Activated CD4-positive, alpha-beta T cell treated with anti-CD3 and anti-CD28 coated beads for 36 hours (primary cell): ENCODE data around the gene PLA2G4C. TPM values are rescaled to one million over a fixed set of nuclear protein-coding genes. Genes with fewer than 3 reads are reported as not detected.
A peak's percentile ranks its signal among the peaks of the same experiment; 100 is the strongest.
"Not testable (repeated sequence)": the region's sequence is repeated elsewhere in the genome, so short reads cannot be mapped to it uniquely, and the experiment has no call there.

ENCODE experiments used
- ATAC-seq: fragments of 200-7000 bp; cut with Tn5 transposase; one replicate; pipeline ENCODE4 v1.10.0; 2021; ENCODE audit warnings: mild to moderate bottlenecking, moderate library complexity
- CTCF ChIA-PET: fragments of 350-600 bp; sonication (Branson Sonifier 250); formaldehyde crosslinking; loops from one replicate; lab custom pipeline; 2021; ENCODE audit warnings: antibody characterized with exemption; lab: Charles Lee
- POLR2A ChIA-PET: fragments of 350-600 bp; sonication (Branson Sonifier 250); formaldehyde crosslinking; loops from one replicate; lab custom pipeline; 2021; ENCODE audit warnings: antibody characterized with exemption, inconsistent platforms; lab: Charles Lee
- DNase-seq: peaks from one replicate; pipeline ENCODE4 v3.0.0-alpha.2; 2020
- H3K27ac Mint-ChIP-seq: one replicate; pipeline ENCODE4 v1.8.0; 2021; ENCODE audit warnings: mixed read lengths
- H3K27me3 Mint-ChIP-seq: one replicate; pipeline ENCODE4 v1.8.0; 2021; ENCODE audit warnings: mixed read lengths
- H3K36me3 Mint-ChIP-seq: one replicate; pipeline ENCODE4 v1.8.0; 2021; ENCODE audit warnings: low read depth, mixed read lengths
- H3K4me1 Mint-ChIP-seq: one replicate; pipeline ENCODE4 v1.8.0; 2021; ENCODE audit warnings: mixed read lengths
- H3K4me3 Mint-ChIP-seq: one replicate; pipeline ENCODE4 v1.8.0; 2021; ENCODE audit warnings: mild to moderate bottlenecking, moderate library complexity, mixed read lengths
- H3K9me3 Mint-ChIP-seq: one replicate; pipeline ENCODE4 v1.8.0; 2021; ENCODE audit warnings: low read depth, mixed read lengths
- intact Hi-C, 2 experiments: fragments of 100-400 bp; cut with DNase I in 1 of 2; cut with micrococcal nuclease in 1 of 2; formaldehyde crosslinking; loops; one replicate each; pipeline versions ENCODE4 v1.14.2 to v1.15.1; 2022 to 2024; cut with DNase I, micrococcal nuclease
- total RNA-seq, 2 experiments: library from RNA; stranded (reverse); gene quantifications; one replicate each; pipeline ENCODE4 v1.2.3, GENCODE V29; 2021

PLA2G4C gene
- total RNA-seq, 2 experiments from 2014 or later, result 11.5 to 12.4 TPM

DNA sequence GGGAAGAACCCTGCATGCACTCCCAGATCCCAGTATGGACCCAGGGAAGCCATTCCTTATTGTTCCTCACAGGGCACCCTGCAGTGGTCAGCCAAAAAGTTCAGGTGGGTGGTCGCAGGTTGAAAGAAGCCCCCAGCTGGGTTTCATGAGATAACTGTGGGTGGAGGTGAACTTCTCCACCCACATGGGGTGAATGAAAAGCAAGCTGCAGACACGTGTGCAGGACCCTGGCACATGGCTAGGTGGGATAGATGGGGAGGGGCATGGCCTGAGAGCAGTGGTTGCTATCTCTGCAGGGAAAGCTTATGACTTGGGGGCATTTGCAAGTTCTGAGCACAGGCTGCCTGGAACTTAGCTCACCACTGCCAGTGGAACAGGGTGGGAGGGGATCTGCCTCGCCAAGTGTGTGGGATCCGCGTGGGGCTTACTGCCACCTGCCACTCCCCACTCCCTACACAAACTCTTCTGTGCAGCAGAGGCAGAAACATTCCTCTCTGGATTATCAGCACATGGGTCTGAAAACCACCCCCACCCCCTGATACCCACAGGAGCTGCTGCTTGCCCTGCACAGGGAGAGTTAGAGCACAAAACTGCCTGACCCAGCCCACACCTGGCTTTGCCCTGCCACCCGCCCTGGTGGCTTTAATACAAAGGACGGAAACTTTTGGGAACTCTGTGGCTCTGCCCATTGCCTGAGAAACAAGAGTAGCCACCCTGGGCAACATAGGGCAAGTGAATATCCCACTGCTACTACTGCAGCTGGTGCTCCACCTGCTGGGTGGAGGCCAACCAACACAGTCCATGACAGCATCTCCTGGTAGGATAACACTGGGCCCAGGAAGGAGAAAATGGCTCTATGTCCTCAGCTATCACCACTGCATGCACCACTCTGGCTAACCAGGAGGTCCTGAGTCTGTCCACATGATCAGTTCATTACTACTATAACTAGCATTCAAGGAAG, 24.4 kb downstream of the PLA2G4C start:
- peaks cover 5% of the 10 kb centered on the region for H3K27me3 Mint-ChIP-seq
- intact Hi-C loops, result no loop called here
- no peaks in the 10 kb centered on the region for H3K36me3 Mint-ChIP-seq
- no peaks in the 10 kb centered on the region for H3K4me1 Mint-ChIP-seq
- CTCF ChIA-PET, result interaction anchor here (1.5 to 2.4 kb wide), 2 partner anchors 8 to 122 kb away, joined by 3 to 7 read pairs; no protein-coding TSS in a partner anchor
- peak; percentile 26 for DNase-seq
- no peak for ATAC-seq
- H3K27ac Mint-ChIP-seq, result no peak overlapping the region
- H3K9me3 Mint-ChIP-seq, result no peaks in the 10 kb centered on the region
- H3K4me3 Mint-ChIP-seq, result no peak overlapping the region
- POLR2A ChIA-PET, result no interaction called here

- POLR2A ChIA-PET, result no interaction called here
- CTCF ChIA-PET, result interaction anchor here (1.3 kb wide), 1 partner anchor 122 kb away, joined by 4 read pairs; no protein-coding TSS in a partner anchor
Observed at GRCh38 chr19:48085076-48085475, 25.5 kb downstream of the PLA2G4C start.

GRCh38 chr19:48081106-48081505, 29.5 kb downstream of the PLA2G4C start:
- intact Hi-C loops, result no loop called here
- DNase-seq (no peak), ATAC-seq (no peak)
- Mint-ChIP-seq H3K36me3 (no peaks in the 10 kb centered on the region), H3K4me1 (no peaks in the 10 kb centered on the region), H3K27ac (no peak overlapping the region), H3K9me3 (no peaks in the 10 kb centered on the region), H3K27me3 (peaks cover 3% of the 10 kb centered on the region), H3K4me3 (no peak overlapping the region)
- ChIA-PET POLR2A (no interaction called here), CTCF (no interaction called here)

More at GRCh38 chr19:48085076-48085475, 25.5 kb downstream of the PLA2G4C start:
- Mint-ChIP-seq H3K36me3 (no peaks in the 10 kb centered on the region), H3K4me3 (no peak overlapping the region), H3K4me1 (no peaks in the 10 kb centered on the region), H3K27ac (no peak overlapping the region), H3K9me3 (no peaks in the 10 kb centered on the region), H3K27me3 (peaks cover 2% of the 10 kb centered on the region)
- intact Hi-C loops, result no loop called here
- no peak for DNase-seq
- no peak for ATAC-seq

GRCh38 chr19:48070177-48070769, 40.3 kb downstream of the PLA2G4C start:
- H3K4me1 Mint-ChIP-seq, H3K27ac Mint-ChIP-seq, H3K36me3 Mint-ChIP-seq, H3K9me3 Mint-ChIP-seq, intact Hi-C loops, H3K4me3 Mint-ChIP-seq, H3K27me3 Mint-ChIP-seq, DNase-seq, ATAC-seq, POLR2A ChIA-PET: not testable (repeated sequence)
- CTCF ChIA-PET, result interaction anchor here (1.0 kb wide), 1 partner anchor 107 kb away, joined by 3 read pairs; no protein-coding TSS in a partner anchor

DNA sequence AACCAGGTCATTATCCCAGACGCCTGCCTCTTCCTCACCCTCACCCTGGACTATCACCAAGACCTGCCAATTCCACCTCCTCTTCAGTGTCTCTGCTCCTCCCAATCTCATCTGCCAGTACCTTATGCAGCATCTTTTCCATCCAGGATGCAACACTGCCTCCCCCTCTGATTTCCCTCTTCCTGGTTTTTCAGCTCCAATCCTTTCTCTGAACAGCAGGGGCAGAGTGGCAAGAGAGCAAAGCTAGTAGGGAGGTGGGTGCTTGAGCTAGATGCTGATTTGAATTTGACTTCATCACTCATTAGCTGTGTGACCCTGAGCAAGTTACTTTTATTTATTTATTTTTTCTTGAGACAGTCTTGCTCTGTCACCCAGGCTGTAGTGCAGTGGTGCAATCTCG, 41.2 kb downstream of the PLA2G4C start:
- Mint-ChIP-seq H3K9me3 (no peaks in the 10 kb centered on the region), H3K27me3 (no peaks in the 10 kb centered on the region), H3K4me3 (no peak overlapping the region), H3K27ac (no peak overlapping the region), H3K36me3 (peaks cover 6% of the 10 kb centered on the region), H3K4me1 (no peaks in the 10 kb centered on the region)
- ChIA-PET CTCF (interaction anchor here (1.0 kb wide), 1 partner anchor 106 kb away, joined by 3 read pairs; no protein-coding TSS in a partner anchor), POLR2A (no interaction called here)
- intact Hi-C loops, result no loop called here
- ATAC-seq (no peak), DNase-seq (no peak)

DNA sequence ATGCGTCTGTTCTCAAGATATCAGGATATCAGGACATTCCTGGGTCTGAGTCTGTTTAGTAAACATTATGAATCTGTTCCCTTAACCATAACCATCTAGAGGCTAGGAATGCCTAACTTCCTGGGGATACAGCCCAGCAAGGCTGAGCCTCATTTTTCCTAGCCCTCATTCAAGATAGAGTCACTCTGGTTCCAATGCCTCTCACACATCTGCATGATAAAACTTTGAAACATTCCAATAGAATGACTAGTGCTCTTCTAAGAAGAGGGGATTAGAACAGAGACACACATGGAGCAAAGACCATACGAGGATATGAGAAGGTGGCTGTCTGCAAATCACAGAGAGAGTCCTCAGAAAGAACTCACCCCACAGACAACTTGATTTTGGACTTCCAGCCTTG, 46.1 kb downstream of the PLA2G4C start:
- H3K27ac Mint-ChIP-seq, result no peak overlapping the region

DNA sequence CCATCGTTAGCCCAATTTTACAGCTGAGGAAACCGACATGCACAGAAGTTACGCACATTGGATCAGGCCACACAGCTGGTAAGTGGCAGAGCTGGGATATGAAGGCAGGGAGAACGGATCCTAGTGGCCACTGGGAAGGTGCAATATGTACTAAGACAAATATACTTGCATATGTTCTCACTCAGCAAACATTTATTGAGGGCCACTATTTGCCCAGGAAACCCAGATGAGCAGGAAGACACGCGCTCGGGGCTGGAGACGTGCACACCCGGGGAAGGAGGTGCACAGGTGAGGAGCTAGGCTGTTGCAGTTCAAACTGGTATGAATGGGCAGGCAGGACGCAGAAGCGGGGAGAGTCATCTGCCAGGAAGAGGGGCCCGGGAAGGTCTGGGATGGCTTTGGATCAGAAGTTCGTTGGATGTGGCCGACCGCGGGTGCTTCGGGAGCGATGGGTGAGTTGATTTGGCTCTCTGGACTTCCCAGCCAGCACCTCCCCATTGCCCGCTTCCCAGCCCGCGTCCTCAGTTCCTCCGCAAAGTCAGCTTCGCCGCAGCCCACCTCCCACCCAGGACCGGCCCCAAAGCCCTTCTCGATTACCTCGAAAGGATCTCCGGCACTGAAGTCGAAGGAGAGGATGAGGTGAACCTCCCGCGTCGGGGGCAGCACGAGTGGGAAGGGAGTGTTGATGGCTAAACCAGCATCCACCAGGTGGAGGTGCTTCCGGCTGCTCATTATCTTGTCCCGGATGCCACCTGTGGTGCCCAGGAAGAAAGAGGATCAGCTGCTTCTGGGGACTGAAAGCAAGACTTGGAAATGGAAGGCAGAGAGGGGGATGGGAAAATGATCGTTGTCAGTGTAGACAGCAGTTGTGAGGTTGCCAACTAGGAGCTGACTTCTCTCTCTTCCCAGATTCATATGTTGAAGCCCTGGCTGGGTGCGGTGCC, 48.9 kb downstream of the PLA2G4C start:
- ChIA-PET POLR2A (no interaction called here), CTCF (interaction anchor here (1.3 kb wide), 1 partner anchor 99 kb away, joined by 5 read pairs; no protein-coding TSS in a partner anchor)
- no peaks in the 10 kb centered on the region for H3K36me3 Mint-ChIP-seq
- no peak overlapping the region for H3K4me3 Mint-ChIP-seq
- no peaks in the 10 kb centered on the region for H3K27me3 Mint-ChIP-seq
- no peak overlapping the region for H3K27ac Mint-ChIP-seq
- H3K4me1 Mint-ChIP-seq, result no peaks in the 10 kb centered on the region
- intact Hi-C loops, result no loop called here
- DNase-seq (no peak), ATAC-seq (no peak)
- H3K9me3 Mint-ChIP-seq, result no peaks in the 10 kb centered on the region

More for the DNA sequence above, 46.1 kb downstream of the PLA2G4C start:
- Mint-ChIP-seq H3K9me3 (no peaks in the 10 kb centered on the region), H3K27me3 (no peaks in the 10 kb centered on the region), H3K4me1 (no peaks in the 10 kb centered on the region), H3K4me3 (no peak overlapping the region), H3K36me3 (no peaks in the 10 kb centered on the region)
- intact Hi-C loops, result no loop called here
- ChIA-PET CTCF (no interaction called here), POLR2A (no interaction called here)
- DNase-seq (no peak), ATAC-seq (no peak)

DNA sequence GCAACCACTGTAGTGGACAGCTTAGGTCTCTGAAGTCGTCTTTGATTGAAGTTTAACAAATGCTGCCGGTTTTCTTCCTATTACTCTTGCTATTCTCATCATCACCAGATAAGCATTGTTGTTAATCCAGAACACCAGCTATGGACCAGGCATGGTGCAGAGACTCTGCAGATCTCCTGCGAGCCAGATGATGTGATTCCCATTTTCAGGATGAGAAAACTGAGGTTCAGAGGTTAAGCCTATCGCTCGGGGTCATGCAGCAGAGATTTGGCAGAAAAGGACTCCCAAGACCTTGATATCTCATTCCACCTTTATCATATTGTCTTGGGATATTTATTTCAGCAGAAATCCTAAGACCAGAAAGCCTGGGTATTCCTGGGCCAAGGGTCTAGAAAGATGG, 50.2 kb downstream of the PLA2G4C start:
- no peak overlapping the region for H3K27ac Mint-ChIP-seq
- no peaks in the 10 kb centered on the region for H3K9me3 Mint-ChIP-seq
- ChIA-PET CTCF (no interaction called here), POLR2A (no interaction called here)
- intact Hi-C loops, result no loop called here
- no peaks in the 10 kb centered on the region for H3K27me3 Mint-ChIP-seq
- no peaks in the 10 kb centered on the region for H3K4me1 Mint-ChIP-seq
- no peaks in the 10 kb centered on the region for H3K36me3 Mint-ChIP-seq
- DNase-seq (no peak), ATAC-seq (no peak)
- no peak overlapping the region for H3K4me3 Mint-ChIP-seq

GRCh38 chr19:48059331-48059730, 51.3 kb downstream of the PLA2G4C start:
- Mint-ChIP-seq H3K36me3 (no peaks in the 10 kb centered on the region), H3K27ac (no peak overlapping the region), H3K27me3 (no peaks in the 10 kb centered on the region), H3K4me1 (no peaks in the 10 kb centered on the region), H3K9me3 (no peaks in the 10 kb centered on the region), H3K4me3 (no peak overlapping the region)
- DNase-seq (peak; percentile 38), ATAC-seq (no peak)
- intact Hi-C loops, result no loop called here
- POLR2A ChIA-PET, result interaction anchor here (0.6 kb wide), 2 partner anchors 199 to 207 kb away, joined by 6 to 11 read pairs; no protein-coding TSS in a partner anchor
- CTCF ChIA-PET, result interaction anchor here (0.6 kb wide), 2 partner anchors 16 to 66 kb away, joined by 3 read pairs; no protein-coding TSS in a partner anchor

DNA sequence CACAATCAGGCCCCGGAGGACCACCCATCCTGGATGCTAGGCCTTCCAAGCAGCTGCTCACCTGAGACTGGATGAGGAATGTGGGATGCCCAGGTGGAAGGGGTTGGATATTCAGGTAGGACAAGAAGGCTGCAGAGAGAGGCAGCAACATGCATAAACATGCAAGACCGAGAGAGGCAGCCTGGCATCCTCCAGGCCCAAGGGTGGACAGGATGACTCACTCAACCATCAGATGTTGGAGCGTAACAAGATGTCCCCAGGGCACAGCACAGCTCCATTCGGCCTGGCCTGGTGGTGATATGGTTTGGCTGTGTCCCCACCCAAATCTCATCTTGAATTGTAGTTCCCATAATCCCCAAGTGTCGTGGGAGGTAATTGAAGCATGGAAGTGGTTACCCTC, 56.8 kb downstream of the PLA2G4C start:
- Mint-ChIP-seq H3K27ac (no peak overlapping the region), H3K4me3 (no peak overlapping the region), H3K27me3 (no peaks in the 10 kb centered on the region), H3K36me3 (peaks cover 4% of the 10 kb centered on the region), H3K9me3 (no peaks in the 10 kb centered on the region), H3K4me1 (no peaks in the 10 kb centered on the region)
- POLR2A ChIA-PET, result no interaction called here
- DNase-seq (no peak), ATAC-seq (no peak)
- CTCF ChIA-PET, result interaction anchor here (0.6 kb wide), 1 partner anchor 178 kb away, joined by 3 read pairs; no protein-coding TSS in a partner anchor
- intact Hi-C loops, result no loop called here

DNA sequence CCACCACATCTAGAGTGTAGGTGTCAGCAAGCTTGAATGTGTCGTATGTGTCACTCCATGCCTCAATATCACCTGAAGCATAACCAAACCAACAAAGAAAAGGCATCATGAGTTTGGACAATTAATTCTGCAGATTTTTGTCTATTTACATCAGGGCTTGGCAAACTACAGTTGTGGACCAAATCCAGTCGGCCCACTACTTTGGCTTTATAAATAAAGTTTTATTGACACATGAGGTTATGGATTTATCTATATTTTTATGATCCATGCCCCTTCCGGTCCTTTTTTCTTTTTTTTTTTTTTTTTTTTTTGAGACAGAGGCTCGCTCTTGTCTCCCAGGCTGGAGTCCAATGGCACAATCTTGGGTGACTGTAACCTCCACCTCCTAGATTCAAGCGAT, 57.5 kb downstream of the PLA2G4C start:
- no peaks in the 10 kb centered on the region for H3K4me1 Mint-ChIP-seq
- no peaks in the 10 kb centered on the region for H3K9me3 Mint-ChIP-seq
- H3K4me3 Mint-ChIP-seq, result no peak overlapping the region
- POLR2A ChIA-PET, result no interaction called here
- no peak overlapping the region for H3K27ac Mint-ChIP-seq
- CTCF ChIA-PET, result interaction anchor here (0.6 kb wide), 1 partner anchor 177 kb away, joined by 3 read pairs; no protein-coding TSS in a partner anchor
- no peaks in the 10 kb centered on the region for H3K27me3 Mint-ChIP-seq
- DNase-seq (no peak), ATAC-seq (no peak)
- intact Hi-C loops, result no loop called here
- peaks cover 4% of the 10 kb centered on the region for H3K36me3 Mint-ChIP-seq
